Dedifferentiated amniotic fluid mesenchymal stem cell (primary cell): Measurements from ENCODE around the gene ADAM12.
A peak's percentile ranks its signal among the peaks of the same experiment; 100 is the strongest.
"Not testable (repeated sequence)": the region's sequence is repeated elsewhere in the genome, so short reads cannot be mapped to it uniquely, and the experiment has no call there.

Experiments used
- DNase-seq: peaks from one replicate; pipeline ENCODE4 v3.0.0-alpha.2; 2016; ENCODE audit errors: extremely low spot score

The ADAM12 gene

DNA sequence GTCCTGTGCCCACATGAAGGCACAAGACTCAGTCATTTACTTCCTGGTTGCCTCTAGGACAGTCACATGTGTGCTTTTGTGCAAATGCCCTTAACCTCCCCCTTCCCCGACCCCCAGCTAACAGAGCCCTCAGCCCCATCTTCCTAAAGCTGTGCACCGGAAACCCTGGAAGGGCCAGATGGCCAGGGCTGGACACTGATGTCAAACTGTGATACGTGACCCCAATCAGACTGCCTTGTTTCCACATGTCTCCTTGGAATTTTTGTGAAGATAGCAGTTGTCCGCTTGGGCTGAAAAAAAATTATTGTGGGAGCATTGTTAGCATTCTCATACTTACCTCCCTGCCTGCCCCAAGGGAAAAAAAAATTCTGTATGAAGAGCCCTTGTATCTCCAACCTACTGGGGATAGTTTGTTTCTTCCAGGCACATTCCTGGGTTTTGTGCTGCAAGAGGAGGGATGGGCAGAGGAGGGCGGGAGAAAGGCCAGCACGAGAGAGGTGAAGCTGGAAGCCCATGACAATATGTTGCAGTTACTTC, 17.0 kb upstream of the ADAM12 start:
- DNase-seq: no peak

DNA sequence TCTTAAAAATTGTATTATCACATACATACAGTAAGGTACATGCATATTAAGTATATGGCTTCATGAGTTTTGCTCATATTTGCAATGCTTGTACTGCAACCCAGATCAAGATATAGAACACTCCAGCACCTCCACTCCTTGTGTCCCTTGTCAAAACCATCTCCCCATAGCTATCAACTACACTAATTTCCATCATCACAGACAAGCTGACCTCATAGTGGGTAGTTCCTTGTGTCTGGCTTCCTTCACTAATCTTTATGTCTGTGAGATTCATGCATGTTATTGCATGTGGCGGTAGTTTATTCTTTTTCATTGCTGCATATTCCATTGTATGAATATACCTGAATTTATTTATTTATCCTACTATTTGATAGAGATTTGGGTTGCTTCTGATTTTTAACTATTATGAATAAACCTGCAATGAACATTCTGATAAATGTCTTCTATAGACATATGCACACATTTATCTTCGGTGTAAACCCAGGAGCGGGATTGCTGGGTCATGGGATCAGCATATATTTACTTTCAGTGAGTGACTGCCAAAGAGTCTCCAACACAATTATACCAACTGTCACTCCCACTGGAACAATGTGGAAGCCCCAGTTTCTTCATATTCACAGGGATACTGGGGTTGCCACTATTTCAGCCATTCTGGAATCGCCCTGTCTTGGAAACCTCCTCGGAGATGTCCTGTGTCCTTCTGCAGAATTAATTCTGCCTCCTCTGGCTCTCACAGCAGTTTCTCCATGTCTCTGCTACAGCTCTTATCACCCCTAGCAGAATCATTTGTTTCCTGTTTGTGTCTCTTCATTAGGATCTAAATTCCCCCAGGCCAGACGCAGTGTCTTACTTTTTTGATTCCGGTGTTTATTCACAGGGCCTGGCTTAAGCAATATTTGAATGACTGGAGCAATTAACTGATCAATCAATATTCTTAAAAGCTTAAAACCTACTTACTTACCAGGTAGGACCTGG, 14.7 kb upstream of the ADAM12 start:
- no peak for DNase-seq

DNA sequence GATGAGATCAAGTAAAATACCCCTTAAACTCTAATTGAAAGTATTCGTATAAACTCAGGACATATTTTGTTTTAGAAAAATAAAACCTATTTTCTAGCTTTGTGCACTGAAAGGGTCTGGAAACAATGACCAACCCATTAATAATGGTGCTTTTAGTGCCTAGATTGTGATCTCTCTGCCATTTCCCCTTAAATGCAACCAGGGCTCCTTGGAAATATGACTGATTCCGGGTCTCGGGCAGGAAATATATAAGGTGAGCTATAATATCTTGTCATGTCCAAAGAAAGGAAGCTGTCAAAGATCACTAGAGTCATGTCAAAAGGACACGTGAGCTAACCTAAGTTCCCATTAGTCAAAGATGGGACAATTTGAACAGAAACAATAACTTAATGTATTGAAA, 12.4 kb upstream of the ADAM12 start:
- DNase-seq: no peak

DNA sequence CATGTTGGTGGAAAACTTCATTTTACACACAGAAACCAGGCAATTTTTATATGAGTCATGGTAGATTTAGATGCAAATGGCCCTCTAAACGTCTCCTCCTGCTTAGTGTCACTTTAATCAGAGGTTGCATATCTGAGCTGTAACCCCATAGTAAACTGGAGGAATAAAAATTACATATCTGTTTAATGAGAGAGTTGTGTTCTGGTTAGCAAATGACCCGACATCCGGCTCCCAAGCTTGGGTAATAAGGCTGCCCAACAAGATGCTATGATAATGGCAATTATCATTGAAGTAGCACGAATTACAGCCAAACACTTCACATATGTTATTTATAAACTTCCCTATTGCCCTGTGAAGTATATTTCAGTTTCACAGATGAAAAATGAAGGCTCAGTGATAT, 10.6 kb upstream of the ADAM12 start:
- DNase-seq: no peak

DNA sequence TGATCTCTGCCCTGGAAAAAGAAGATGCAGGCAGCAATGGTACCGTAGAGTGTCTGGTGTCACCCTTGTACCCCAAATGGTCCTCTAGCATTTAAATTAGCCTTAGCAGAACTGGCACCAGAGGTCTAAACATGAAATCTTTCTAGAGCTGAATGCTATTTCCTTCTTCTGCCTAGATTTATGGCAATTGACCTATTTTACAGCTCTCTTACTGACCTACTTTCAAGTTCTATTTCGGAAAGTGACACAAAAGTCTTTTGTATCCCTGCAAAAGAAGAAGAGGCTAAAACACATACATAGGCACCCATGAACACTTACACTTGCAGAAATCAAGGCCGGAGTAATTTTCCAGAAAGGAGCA, 10.1 kb upstream of the ADAM12 start:
- no peak for DNase-seq

DNA sequence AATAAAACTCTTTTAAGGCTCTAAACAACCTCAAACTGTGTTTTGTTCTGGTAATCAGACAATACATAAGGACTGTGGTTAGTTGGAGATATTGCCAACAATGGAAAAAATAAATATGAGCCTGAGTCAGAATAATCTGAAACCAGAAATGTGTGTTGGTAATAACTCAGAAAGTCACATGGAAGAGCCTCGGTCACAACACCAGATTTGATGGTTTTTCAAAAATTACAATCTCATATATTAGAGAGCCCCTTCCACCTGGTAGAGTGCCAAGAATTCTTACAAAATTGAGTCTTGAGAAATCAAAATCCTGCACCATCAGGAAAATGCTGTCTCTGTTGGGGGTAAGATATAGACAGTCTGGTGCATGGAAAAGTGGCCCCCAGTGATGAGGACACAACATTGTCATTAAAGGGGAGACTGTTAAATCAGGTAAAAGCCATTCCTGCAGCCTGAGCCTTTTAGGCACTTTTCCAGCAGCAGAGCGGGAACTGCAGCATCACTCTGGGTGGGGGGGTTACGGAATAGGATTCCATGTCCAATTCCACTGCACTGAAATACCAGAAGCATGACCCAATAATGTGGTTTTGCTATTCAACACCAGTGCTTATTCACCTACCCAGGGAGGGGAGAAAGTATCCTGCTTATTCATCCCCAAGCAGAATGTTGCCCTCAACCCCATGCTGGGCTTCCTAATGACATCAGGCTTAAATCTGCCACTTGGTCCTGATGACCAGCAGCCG, 9.5 kb upstream of the ADAM12 start:
- DNase-seq: peak; percentile 90

DNA sequence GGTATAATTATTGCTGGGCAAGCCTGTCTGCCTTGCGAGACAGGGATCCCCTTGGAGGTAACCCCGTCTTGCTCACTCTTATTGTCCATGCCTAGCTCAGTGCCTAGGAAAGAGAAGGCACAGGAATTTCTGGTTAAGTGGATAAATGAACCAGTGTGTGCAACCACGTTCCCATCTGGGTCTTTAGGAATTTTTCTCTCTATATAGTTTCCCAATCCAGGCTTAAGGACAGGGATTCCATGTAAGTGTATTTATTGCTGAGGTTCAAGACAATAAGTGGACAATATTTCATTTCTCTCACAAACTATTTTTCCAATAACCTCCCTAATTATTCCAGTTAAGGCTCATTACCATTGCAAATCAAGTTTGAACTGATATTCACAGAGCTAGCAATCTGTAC, 8.9 kb upstream of the ADAM12 start:
- DNase-seq: no peak

DNA sequence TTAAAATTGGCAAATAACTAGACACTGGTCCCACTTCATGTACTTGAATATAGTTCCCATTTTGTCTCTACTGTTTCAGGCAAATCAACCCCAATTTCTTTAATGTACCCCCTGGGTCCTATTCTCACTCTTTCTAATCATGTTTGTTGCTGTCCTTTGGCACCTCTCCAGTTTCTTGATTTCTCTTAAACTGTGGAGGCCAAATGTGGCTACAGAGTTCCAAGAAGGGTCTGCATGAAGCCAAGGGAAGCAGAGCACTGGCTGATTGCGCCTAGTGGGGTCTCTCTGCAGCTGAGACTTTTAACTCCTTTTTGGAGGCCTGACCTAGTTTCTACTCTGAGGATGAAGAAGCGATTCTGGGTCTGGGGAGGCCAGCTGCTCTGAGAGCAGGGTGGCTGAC, 6.7 kb upstream of the ADAM12 start:
- no peak for DNase-seq

DNA sequence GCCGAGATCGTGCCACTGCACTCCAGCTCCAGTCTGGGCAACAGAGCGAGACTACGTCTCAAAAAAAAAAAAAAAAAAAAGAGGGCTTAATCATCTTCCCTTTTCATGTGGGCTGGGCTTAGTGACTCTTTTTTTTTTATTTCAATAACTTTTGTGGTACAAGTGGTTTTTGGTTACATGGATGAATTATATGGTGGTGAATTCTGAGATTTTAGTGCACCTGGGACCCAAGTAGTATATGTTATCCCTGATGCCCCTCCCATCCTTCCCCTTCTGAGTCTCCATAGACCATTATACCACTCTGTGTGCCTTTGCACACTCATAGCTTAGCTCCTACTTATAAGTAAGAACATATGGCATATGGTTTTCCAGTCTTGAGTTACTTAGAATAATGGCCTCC, 4.8 kb upstream of the ADAM12 start:
- DNase-seq: no peak

DNA sequence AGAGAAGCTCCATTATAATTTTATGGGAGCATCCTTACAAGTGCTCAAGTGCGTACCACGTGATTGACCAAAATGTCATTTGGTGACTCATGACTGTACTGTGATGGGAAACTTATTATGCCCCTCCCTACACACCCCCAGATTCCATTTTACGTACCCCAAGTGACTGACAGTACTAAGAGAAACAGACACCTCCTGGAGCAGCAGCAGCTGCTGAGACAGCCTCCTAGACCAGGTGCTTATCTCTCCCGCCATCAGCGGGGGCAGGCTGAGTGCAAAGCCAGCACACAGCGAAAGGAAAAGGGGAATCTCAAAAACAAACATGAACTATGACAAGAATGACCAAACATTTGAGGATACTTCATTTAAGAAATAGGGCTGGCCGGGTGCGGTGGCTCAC, 4.2 kb upstream of the ADAM12 start:
- no peak for DNase-seq

DNA sequence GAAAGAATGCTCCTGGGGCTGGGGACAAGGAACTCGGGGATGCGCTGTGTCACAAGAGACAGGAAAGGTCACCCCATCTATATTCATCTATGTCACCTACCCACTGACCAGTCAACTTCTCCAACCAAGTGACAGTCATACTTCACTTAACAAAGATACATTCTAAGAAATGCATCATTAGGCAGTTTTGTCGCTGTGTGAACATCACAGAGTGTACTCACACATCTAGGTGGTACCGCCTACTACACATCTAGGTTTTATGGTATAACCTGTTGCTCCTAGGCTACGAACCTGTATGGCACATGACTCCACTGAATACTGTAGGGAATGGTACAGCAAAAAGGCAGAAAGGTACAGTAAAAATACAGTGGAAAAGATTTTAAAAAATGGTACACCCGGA, 3.8 kb upstream of the ADAM12 start:
- no peak for DNase-seq

DNA sequence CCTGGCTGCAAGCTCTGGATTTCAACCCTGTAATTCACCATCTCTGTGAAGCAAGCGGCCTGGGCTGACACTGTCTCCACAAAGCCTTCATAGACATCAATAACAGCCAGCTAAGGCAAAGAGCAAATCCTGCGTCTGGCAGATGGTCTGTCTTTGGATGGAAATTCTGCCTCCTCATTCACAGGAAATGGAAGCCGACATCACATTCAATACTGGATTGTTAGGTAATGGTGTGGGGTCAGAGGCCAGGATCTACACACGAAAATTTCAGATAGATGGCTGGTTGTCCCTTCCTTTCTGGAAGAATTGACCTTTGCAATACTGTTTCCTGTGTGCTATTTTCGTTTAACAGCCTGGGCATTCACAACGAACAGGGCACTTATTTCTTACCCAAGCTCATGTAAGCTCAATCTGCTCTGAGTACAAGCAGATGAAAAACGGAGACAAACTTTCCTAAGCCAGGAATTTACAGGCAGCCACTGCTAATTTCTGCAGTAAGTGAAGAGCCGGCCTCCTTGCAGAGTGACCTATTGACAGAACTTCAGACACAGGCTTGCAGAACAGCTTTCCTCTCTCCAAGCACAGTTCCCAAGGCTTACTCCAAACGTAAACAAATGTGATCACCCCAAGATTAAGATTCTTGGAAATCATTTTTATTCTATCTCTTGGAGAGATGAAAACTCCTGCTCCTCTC, 3.1 kb upstream of the ADAM12 start:
- DNase-seq: no peak

DNA sequence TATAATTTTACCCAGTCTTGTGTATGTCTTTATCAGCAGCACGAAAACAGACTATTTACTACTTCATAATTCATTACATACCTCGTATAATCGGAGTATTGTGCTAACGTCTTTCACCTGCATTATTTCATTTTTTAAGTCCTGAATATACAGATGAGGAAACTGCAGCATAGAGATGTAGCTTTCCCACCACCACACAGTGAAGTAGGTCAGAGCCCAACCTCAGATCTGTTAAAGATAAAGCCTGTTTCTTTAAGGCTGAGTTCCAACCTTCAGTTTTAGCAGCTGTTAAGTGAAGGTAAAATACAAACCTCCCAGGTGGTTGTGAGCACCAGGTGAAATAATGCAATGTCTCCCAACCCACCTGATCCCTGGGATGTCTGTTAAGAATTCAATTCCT, 2.0 kb upstream of the ADAM12 start:
- DNase-seq: no peak

DNA sequence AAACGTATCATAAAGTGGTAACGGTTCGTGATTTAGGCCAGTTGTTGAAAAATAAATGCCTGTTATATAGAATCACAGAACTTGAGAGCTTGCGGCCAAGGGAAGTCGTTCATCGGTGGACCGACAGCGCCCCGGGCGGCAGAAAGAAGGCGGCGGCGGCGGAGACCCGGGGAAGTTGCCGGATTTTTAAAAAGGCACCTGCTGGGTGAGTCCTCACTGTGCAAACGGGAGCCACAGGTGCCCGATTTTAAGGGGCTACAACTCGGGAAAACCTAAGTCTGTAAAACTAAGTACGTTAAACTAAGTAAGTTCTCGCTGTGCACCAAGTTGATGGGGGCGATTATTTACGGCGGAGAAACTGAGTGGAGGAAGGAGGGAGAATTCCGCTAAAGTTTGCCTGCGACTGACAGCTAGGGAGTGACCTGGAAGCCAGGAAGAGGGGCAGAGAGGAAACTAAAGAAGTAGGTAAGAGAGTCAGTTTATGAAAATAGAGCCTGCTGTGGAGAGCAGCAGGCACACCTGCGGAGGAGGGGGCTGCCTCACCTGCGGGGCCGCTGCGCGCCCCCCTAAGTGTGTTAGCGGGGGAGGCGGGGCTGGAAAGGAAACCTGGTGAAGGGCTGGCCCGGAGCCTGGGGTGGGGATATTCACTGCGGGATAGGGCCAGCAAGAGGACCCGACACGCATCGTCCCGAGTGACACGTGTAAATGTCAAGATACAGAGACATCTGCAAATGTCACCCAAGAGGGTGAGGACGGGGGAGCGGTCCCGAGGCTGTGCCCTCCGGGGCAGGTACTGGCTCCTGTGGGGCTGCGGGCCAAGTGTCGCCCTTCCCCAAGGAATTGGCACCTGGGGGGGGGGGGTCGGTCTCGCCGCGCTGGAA, 996 bp downstream of the ADAM12 start:
- DNase-seq: peak; percentile 83

DNA sequence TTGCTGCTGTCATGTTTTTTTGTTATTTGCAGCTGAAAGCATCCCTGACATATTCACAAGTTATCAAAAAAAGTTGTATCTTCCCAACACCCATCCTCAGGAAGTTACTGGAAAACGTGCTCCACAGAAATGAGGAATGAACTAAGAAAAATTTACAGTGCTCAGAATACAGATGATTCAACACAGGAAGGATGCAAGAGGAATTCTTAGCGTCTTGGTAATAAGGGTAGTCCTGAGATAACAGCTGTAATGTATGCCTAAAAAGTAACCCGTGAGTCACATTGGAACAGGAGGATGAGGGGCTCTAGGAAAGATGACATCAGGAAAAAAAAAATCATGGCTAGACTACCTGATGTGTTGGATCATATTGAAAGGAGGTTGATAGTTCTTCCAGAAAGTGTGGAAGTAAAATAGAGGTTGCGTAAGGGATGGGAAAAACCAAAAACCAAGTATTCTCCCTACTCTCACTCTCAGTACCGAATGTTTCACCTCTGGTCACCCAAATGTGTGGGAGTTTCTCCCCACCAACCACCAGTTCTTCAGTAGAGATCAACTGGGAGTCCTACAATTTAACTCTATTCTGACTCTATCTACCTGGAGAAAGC, 3.9 kb downstream of the ADAM12 start:
- DNase-seq: peak; percentile 53

DNA sequence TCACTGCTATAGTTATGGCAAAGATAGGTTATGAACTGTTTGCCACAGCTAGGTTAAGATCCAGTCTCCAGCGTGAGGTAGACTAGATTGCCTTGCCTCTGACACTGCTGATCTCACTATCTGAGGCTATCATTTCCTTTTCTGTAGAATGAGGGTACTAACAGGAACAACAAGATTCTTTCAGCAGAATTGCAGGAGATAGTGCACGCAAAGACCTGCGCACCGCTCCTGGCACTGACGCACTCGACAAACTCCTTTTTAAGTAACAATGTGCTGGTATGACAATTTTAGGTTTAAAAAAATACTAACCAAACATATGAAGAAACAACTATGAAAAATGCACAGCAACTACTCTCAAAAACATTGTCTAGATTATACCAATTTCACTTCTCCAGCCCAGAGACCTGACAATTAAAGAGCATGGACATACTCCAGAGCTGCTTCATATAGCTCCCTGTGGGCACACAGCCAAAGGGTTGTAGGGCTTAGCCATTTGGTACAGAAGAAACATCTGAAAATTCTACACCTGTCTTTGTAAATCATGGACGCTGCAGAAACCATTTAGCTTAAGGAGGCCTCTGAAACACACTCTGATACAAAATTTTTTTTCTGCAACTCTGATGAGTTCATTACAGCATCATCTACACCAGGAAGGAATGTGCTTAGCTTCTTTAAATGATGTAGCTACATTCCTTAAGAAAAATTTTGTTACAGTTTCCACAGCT, 7.8 kb downstream of the ADAM12 start:
- DNase-seq: no peak

DNA sequence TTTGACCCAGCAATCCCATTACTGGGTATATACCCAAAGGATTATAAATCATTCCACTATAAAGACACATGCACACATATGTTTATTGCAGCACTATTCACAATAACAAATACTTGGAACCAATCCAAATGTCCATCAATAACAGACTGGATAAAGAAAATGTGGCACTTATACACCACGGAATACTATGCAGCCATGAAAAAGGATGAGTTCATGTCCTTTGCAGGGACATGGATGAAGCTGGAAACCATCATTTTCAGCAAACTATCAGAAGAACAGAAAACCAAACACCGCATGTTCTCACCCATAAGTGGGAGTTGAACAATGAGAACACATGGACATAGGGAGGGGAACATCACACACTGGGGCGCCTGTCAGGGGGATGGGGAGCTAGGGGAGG, 9.1 kb downstream of the ADAM12 start:
- not testable (repeated sequence) for DNase-seq

DNA sequence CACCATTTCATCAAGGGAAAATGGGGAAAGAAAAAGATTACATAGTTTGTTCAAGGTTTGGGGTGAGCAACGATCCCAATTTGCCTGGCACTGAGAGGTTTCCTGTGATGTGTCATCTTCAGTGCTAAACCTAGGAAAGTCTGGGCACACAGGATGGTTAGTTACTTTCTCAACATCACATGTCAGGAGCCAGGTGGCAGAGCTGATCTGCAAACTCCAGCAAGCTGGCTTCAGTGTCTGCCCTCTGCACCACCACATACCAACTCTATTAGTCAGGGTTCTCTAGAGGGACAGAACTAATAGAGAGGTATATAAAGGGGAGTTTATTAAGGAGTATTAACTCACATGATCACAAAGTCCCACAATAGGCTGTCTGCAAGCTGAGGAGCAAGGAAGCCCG, 11.3 kb downstream of the ADAM12 start:
- no peak for DNase-seq

DNA sequence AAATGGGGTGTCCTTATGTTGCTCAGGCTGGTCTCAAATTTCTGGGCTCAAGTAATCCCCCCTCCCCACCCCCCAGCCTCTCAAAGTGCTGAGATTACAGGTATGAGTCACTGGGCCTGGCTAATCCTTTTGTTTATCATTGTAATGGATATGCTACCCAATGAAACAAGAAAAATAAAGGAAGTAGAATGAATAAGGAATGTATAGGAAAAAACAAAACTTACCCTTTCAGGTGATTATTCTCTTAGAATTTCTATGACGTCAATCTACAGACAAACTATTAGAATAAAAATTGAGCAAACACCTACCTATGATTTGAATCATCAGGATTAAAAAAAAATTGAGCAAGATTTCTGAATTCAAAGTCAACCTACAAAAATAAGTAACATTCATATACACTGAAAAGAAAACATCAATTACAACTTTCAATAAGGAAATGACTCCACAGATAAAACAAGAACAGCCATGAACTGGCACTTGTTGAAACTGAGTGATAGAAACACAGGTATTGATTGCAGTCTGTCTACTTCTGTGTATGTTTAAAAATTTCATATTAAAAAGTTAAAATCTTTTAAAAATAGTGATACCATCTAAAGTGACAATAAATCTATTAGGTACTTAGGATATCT, 12.2 kb downstream of the ADAM12 start:
- no peak for DNase-seq

DNA sequence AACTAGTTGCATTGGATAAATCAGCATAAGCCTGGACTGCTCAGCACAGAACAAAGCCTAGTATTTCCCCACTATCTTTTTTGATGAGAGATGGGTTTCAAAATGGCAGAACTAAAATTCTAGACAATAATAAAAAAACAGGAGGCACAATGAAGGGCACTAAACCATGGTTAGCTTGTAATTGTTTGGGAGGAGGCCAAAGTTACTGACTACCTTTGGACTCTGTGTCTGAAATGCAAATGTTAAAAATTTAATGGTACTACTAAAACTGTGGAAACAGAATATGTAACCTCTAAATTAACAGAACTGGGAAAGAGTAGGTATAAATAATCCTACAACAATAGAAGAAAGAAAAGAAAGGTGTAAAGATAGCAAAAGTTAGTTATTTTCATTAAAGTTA, 13.0 kb downstream of the ADAM12 start:
- no peak for DNase-seq
